PC-9 (cell line): ENCODE measurements around the gene BICRAL.

Experiments
- EZH2 ChIP-seq: fragments of 200-600 bp; sonication (generic); IDR thresholded peaks from 2 replicates; pipeline ENCODE4 v1.8.0; 2017; ENCODE audit warnings: antibody characterized with exemption, low read depth
- TF ChIP-seq, protein P1 (sequence below): fragments of 200-600 bp; sonication (generic); conservative IDR thresholded peaks from 2 replicates; pipeline ENCODE4 v1.6.1; 2017; ENCODE audit warnings: mixed run types, antibody characterized with exemption, mild to moderate bottlenecking, moderate library complexity

DNA sequence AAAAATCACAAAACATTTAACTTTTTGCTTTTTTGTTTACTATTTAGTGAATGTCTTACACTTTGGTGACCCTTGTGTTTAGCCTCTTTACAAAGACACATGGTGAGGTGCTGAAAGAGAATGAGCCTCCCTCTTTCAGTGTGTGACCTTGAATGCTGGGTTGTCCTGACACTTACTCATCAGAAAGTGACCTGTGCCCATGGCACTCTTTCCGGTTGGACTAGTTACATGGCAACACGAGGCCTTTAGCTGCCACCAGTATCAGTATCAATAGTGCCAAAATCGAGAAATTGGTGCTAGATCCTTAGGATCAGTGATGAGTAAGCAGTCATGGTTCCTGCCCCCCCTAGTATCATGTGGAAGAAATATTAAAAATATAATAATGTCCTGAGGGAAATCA is 95.8 kb downstream of the BICRAL start:
- TF ChIP-seq EZH2 = no peak
- TF ChIP-seq, protein P1, sequence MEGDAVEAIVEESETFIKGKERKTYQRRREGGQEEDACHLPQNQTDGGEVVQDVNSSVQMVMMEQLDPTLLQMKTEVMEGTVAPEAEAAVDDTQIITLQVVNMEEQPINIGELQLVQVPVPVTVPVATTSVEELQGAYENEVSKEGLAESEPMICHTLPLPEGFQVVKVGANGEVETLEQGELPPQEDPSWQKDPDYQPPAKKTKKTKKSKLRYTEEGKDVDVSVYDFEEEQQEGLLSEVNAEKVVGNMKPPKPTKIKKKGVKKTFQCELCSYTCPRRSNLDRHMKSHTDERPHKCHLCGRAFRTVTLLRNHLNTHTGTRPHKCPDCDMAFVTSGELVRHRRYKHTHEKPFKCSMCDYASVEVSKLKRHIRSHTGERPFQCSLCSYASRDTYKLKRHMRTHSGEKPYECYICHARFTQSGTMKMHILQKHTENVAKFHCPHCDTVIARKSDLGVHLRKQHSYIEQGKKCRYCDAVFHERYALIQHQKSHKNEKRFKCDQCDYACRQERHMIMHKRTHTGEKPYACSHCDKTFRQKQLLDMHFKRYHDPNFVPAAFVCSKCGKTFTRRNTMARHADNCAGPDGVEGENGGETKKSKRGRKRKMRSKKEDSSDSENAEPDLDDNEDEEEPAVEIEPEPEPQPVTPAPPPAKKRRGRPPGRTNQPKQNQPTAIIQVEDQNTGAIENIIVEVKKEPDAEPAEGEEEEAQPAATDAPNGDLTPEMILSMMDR = no peak
